ENCODE results near the gene NBEAL2. TPM values are rescaled to one million over a fixed set of nuclear protein-coding genes. Genes with fewer than 3 reads are reported as not detected.

The NBEAL2 gene
- total RNA-seq, 1 donor from 2014 or later, result 70.2 TPM

- no peaks in the 10 kb centered on the region for H3K27me3 ChIP-seq
- H3K27ac ChIP-seq, result no peak overlapping the region
- no peak for DNase-seq (ENCODE audit: low spot score in 2 of 2)
- H3K9me3 ChIP-seq, result no peaks in the 10 kb centered on the region
- no peak overlapping the region for H3K4me3 ChIP-seq
- H3K36me3 ChIP-seq, result no peaks in the 10 kb centered on the region
- peaks cover 8 to 27% of the 10 kb centered on the region in 2 donors for H3K4me1 ChIP-seq
- intact Hi-C loops (cut with DNase I), result no loop called here
- no peak for TF ChIP-seq CTCF (IDR thresholded peaks at IDR 0.05)
Observed at GRCh38 chr3:46952813-46953212, 26.7 kb upstream of the NBEAL2 start.

- no peak overlapping the region for H3K4me3 ChIP-seq
- H3K27ac ChIP-seq, result no peak overlapping the region
- intact Hi-C loops (cut with DNase I), result no loop called here
- no peaks in the 10 kb centered on the region for H3K36me3 ChIP-seq
- DNase-seq (ENCODE audit: low spot score in 2 of 2), result no peak
- no peaks in the 10 kb centered on the region for H3K27me3 ChIP-seq
- no peaks in the 10 kb centered on the region for H3K9me3 ChIP-seq
- no peak for TF ChIP-seq CTCF (IDR thresholded peaks at IDR 0.05)
- H3K4me1 ChIP-seq, result peaks cover 3 to 22% of the 10 kb centered on the region in 2 donors
Observed at GRCh38 chr3:46953234-46954010, 26.0 kb upstream of the NBEAL2 start.

GRCh38 chr3:46954178-46954577 lies 25.3 kb upstream of the NBEAL2 start:
- Histone ChIP-seq H3K9me3 (no peaks in the 10 kb centered on the region), H3K4me3 (no peak overlapping the region), H3K4me1 (peaks cover 0 to 15% of the 10 kb centered on the region in 2 donors), H3K36me3 (no peaks in the 10 kb centered on the region), H3K27ac (no peak overlapping the region), H3K27me3 (no peaks in the 10 kb centered on the region)
- no peak for DNase-seq (ENCODE audit: low spot score in 2 of 2)
- intact Hi-C loops (cut with DNase I), result no loop called here
- TF ChIP-seq CTCF (IDR thresholded peaks at IDR 0.05), result no peak

- no peaks in the 10 kb centered on the region for H3K9me3 ChIP-seq
- H3K4me1 ChIP-seq, result peaks cover 2 to 17% of the 10 kb centered on the region in 2 donors
- no peak for TF ChIP-seq CTCF (IDR thresholded peaks at IDR 0.05)
- no peak for DNase-seq (ENCODE audit: low spot score in 2 of 2)
- H3K27ac ChIP-seq, result no peak overlapping the region
- intact Hi-C loops (cut with DNase I), result no loop called here
- no peaks in the 10 kb centered on the region for H3K27me3 ChIP-seq
- H3K36me3 ChIP-seq, result no peaks in the 10 kb centered on the region
- H3K4me3 ChIP-seq, result no peak overlapping the region
Observed at GRCh38 chr3:46955157-46955556, 24.3 kb upstream of the NBEAL2 start.

- Histone ChIP-seq H3K36me3 (no peaks in the 10 kb centered on the region), H3K27ac (no peak overlapping the region), H3K9me3 (no peaks in the 10 kb centered on the region), H3K27me3 (no peaks in the 10 kb centered on the region), H3K4me3 (no peak overlapping the region), H3K4me1 (peaks cover 7 to 22% of the 10 kb centered on the region in 2 donors)
- no peak for TF ChIP-seq CTCF (IDR thresholded peaks at IDR 0.05)
- DNase-seq (ENCODE audit: low spot score in 2 of 2), result no peak
- intact Hi-C loops (cut with DNase I), result no loop called here
Observed at GRCh38 chr3:46955801-46956259, 23.6 kb upstream of the NBEAL2 start.
